ENCODE measurements around the gene VPS37B.
A peak's percentile ranks its signal among the peaks of the same experiment; 100 is the strongest.

VPS37B gene

GRCh38 chr12:122841544-122842321 is 54.2 kb downstream of the VPS37B start (continued):
- no peak for TF ChIP-seq ZBTB26 (tag by site-specific recombination; optimal IDR thresholded peaks at IDR 0.05)
- TF ChIP-seq ZNF184 (tag by site-specific recombination; IDR thresholded peaks at IDR 0.05) = no peak
- TF ChIP-seq WT1 (tag by site-specific recombination; IDR thresholded peaks at IDR 0.05) = no peak
- no peak for TF ChIP-seq ZNF530 (tag by site-specific recombination; IDR thresholded peaks at IDR 0.05; ENCODE audit: low read depth)
- no peak for TF ChIP-seq ZNF132 (tag by site-specific recombination; IDR thresholded peaks at IDR 0.05; ENCODE audit: borderline replicate concordance)
- no peak for TF ChIP-seq ZNF426 (tag by site-specific recombination; IDR thresholded peaks at IDR 0.05)
- no peak for TF ChIP-seq ZNF138 (tag by site-specific recombination; IDR thresholded peaks at IDR 0.05; ENCODE audit: borderline replicate concordance)
- TF ChIP-seq ZSCAN5A (tag by site-specific recombination; IDR thresholded peaks at IDR 0.05) = no peak
- no peak for TF ChIP-seq ZBTB1 (tag by site-specific recombination; IDR thresholded peaks at IDR 0.05)
- TF ChIP-seq ZBTB8A (tag by site-specific recombination; IDR thresholded peaks at IDR 0.05) = no peak
- TF ChIP-seq ZNF140 (tag by site-specific recombination; IDR thresholded peaks at IDR 0.05) = no peak
- no peak for TF ChIP-seq ZBTB10 (tag by site-specific recombination; IDR thresholded peaks at IDR 0.05)
- no peak for TF ChIP-seq OSR2 (tag by site-specific recombination; IDR thresholded peaks at IDR 0.05)
- no peak for TF ChIP-seq ZNF518A (tag by site-specific recombination; conservative IDR thresholded peaks at IDR 0.05; ENCODE audit: low read depth)
- no peak for TF ChIP-seq ZNF274 (IDR thresholded peaks at IDR 0.05; ENCODE audit: low read length)
- TF ChIP-seq ZNF274 (tag by site-specific recombination; IDR thresholded peaks at IDR 0.05; ENCODE audit: borderline replicate concordance) = no peak
- no peak for TF ChIP-seq SCRT2 (tag by site-specific recombination; IDR thresholded peaks at IDR 0.05)
- no peak for TF ChIP-seq ZNF76 (tag by site-specific recombination; IDR thresholded peaks at IDR 0.05; ENCODE audit: borderline replicate concordance, low read depth)
- peak; percentile 79 for TF ChIP-seq ZNF366 (tag by site-specific recombination; conservative IDR thresholded peaks at IDR 0.05)
- no peak for TF ChIP-seq HOXA7 (CRISPR knock-in tag; IDR thresholded peaks at IDR 0.05; ENCODE audit: borderline replicate concordance)
- TF ChIP-seq ZNF704 (tag by site-specific recombination; IDR thresholded peaks at IDR 0.05) = no peak
- TF ChIP-seq ZNF549 (tag by site-specific recombination; IDR thresholded peaks at IDR 0.05) = no peak
- no peak for TF ChIP-seq ZNF350 (tag by site-specific recombination; IDR thresholded peaks at IDR 0.05)
- TF ChIP-seq ZBTB21 (tag by site-specific recombination; IDR thresholded peaks at IDR 0.05) = peak; percentile 35; the same call in 1 of the 2 replicates
- TF ChIP-seq MZF1 (tag by site-specific recombination; IDR thresholded peaks at IDR 0.05; ENCODE audit: borderline replicate concordance) = no peak
- no peak for TF ChIP-seq ZNF169 (tag by site-specific recombination; IDR thresholded peaks at IDR 0.05)
- TF ChIP-seq ZNF335 (tag by site-specific recombination; conservative IDR thresholded peaks at IDR 0.05) = peak; percentile 34; the same call in 1 of the 2 replicates
- TF ChIP-seq ZNF785 (tag by site-specific recombination; IDR thresholded peaks at IDR 0.05) = no peak
- TF ChIP-seq ZNF155 (tag by site-specific recombination; IDR thresholded peaks at IDR 0.05) = no peak

Measured in HEK293 (cell line).